Measurements from ENCODE around the gene GON7.

GON7 gene

DNA sequence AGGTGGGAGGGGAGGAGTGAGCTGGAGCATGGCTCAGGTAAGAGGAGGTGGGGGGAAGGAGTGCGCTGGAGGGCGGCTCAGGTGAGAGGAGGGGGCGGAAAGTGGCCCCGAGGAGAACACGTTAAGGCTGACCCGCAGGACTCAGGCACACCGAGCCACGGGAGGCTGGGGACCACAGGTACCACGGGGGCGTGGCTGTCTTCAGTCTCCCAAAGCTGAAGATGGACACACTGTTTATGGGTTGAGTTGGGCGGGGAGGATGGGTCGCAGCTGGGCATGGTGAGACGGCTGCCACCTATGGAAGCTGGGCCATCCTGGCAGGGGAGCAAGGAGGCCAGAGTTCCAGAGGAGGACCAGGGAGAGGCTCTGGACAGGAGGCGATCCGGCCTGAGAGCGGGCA is 23.7 kb upstream of the GON7 start:
- no peak overlapping the region for H3K9ac ChIP-seq (ENCODE audit: low read depth, low read length)
- no peaks in the 10 kb centered on the region for H3K4me1 ChIP-seq (ENCODE audit: control insufficient read depth, insufficient read depth, low read length)
- H3K27ac ChIP-seq (ENCODE audit: low read depth, low read length), result no peak overlapping the region
- no peak overlapping the region for H3K4me3 ChIP-seq (ENCODE audit: low read depth, low read length)
- no peaks in the 10 kb centered on the region for H3K9me3 ChIP-seq (ENCODE audit: control insufficient read depth, insufficient read depth, low read length)
- no peaks in the 10 kb centered on the region for H3K27me3 ChIP-seq (ENCODE audit: control insufficient read depth, insufficient read depth, low read length)
- peaks cover 29% of the 10 kb centered on the region for H3K36me3 ChIP-seq (ENCODE audit: control insufficient read depth, insufficient read depth, low read length)

DNA sequence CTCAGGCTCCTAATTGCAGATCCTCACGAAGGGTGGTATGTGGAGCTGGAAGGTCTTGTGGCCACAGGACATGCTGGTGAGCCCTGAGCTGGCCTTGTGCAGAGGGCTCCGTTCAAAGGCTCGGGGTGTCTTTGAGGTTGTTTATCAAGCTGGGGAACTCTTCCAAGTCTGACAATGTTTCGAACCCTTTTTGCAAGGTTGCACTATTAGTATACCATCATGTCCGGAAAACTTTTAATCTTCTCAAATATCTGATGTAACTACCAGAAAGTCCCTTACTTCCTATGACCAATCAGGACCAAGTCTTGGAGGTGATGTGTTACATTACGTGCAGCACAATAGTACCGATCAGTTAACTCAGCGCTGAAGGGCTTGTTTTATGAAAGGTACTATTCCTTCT is 21.7 kb upstream of the GON7 start:
- H3K4me3 ChIP-seq (ENCODE audit: low read depth, low read length), result no peak overlapping the region
- no peak overlapping the region for H3K27ac ChIP-seq (ENCODE audit: low read depth, low read length)
- no peak overlapping the region for H3K9ac ChIP-seq (ENCODE audit: low read depth, low read length)
- H3K36me3 ChIP-seq (ENCODE audit: control insufficient read depth, insufficient read depth, low read length), result peaks cover 42% of the 10 kb centered on the region
- no peaks in the 10 kb centered on the region for H3K4me1 ChIP-seq (ENCODE audit: control insufficient read depth, insufficient read depth, low read length)
- H3K27me3 ChIP-seq (ENCODE audit: control insufficient read depth, insufficient read depth, low read length), result no peaks in the 10 kb centered on the region
- no peaks in the 10 kb centered on the region for H3K9me3 ChIP-seq (ENCODE audit: control insufficient read depth, insufficient read depth, low read length)

DNA sequence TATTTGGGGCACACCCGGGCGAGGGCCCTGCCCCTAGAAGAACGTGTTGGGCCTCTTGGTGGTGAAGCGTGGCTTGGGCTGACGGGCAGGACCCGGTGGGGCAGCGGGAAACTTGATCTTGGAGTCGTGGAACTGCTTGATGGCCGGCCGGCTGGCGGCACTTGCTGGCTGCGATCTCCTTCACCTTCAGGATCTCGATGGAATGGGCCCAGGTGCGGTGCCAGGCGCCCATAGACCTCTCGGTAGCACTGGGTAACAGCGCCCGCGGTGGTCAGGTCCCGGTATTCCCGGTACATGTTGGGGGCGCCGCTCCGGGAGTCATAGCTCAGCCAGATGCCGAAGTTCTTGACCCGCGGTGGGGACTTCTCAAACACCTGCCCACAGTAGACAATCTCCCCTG is 16.7 kb upstream of the GON7 start:
- Histone ChIP-seq H3K27me3 (ENCODE audit: control insufficient read depth, insufficient read depth, low read length) (no peaks in the 10 kb centered on the region), H3K9me3 (ENCODE audit: control insufficient read depth, insufficient read depth, low read length) (no peaks in the 10 kb centered on the region), H3K27ac (ENCODE audit: low read depth, low read length) (no peak overlapping the region), H3K4me1 (ENCODE audit: control insufficient read depth, insufficient read depth, low read length) (no peaks in the 10 kb centered on the region), H3K4me3 (ENCODE audit: low read depth, low read length) (no peak overlapping the region), H3K9ac (ENCODE audit: low read depth, low read length) (no peak overlapping the region), H3K36me3 (ENCODE audit: control insufficient read depth, insufficient read depth, low read length) (peaks cover 72% of the 10 kb centered on the region)

DNA sequence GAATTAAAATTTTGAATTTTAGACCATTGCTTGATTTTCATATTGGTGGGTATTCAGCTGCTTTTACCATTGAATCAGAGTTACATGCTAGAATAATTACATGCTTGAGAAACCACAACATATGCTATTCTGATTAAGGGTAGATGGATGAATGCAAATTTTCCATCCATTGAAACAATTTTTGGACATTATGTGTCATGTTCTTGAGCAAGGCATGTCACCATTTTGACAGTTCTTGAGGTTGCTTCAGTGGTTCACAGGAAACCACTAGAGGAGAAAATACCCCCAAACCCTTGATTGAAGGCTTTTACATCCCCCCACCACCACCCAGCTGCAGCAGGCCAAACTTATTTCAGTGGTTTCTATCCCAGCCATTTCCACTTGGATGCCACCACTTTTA is 13.6 kb upstream of the GON7 start:
- no peaks in the 10 kb centered on the region for H3K27me3 ChIP-seq (ENCODE audit: control insufficient read depth, insufficient read depth, low read length)
- H3K4me1 ChIP-seq (ENCODE audit: control insufficient read depth, insufficient read depth, low read length), result no peaks in the 10 kb centered on the region
- H3K9ac ChIP-seq (ENCODE audit: low read depth, low read length), result no peak overlapping the region
- no peaks in the 10 kb centered on the region for H3K9me3 ChIP-seq (ENCODE audit: control insufficient read depth, insufficient read depth, low read length)
- no peak overlapping the region for H3K27ac ChIP-seq (ENCODE audit: low read depth, low read length)
- H3K4me3 ChIP-seq (ENCODE audit: low read depth, low read length), result no peak overlapping the region
- peaks cover 70% of the 10 kb centered on the region for H3K36me3 ChIP-seq (ENCODE audit: control insufficient read depth, insufficient read depth, low read length)

- Histone ChIP-seq H3K27ac (ENCODE audit: low read depth, low read length) (no peak overlapping the region), H3K4me3 (ENCODE audit: low read depth, low read length) (no peak overlapping the region), H3K9me3 (ENCODE audit: control insufficient read depth, insufficient read depth, low read length) (no peaks in the 10 kb centered on the region), H3K27me3 (ENCODE audit: control insufficient read depth, insufficient read depth, low read length) (no peaks in the 10 kb centered on the region), H3K9ac (ENCODE audit: low read depth, low read length) (no peak overlapping the region), H3K36me3 (ENCODE audit: control insufficient read depth, insufficient read depth, low read length) (peaks cover 73% of the 10 kb centered on the region), H3K4me1 (ENCODE audit: control insufficient read depth, insufficient read depth, low read length) (no peaks in the 10 kb centered on the region)
These were observed 12.3 kb upstream of the GON7 start for GRCh38 chr14:93219103-93219726.

DNA sequence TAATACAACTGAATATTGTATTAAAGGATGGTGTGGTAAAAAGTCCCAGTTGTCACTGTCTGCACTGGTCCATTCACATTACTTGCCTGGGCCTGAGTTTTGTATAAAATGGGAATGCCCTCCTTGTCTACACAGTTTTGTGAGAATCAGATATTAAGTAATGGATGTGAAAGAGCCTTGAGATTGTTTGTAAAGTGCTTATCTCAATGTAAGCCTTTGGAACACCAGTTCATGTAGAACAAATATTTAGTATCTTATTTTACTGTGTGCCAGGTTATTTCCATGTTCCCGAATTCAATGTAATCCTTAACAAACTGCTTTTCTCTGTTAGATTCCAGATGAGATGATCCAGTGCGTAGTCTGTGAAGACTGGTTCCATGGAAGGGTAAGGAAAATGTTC is 7.7 kb upstream of the GON7 start:
- Histone ChIP-seq H3K27me3 (ENCODE audit: control insufficient read depth, insufficient read depth, low read length) (no peaks in the 10 kb centered on the region), H3K9me3 (ENCODE audit: control insufficient read depth, insufficient read depth, low read length) (no peaks in the 10 kb centered on the region), H3K4me3 (ENCODE audit: low read depth, low read length) (no peak overlapping the region), H3K27ac (ENCODE audit: low read depth, low read length) (no peak overlapping the region), H3K9ac (ENCODE audit: low read depth, low read length) (no peak overlapping the region), H3K36me3 (ENCODE audit: control insufficient read depth, insufficient read depth, low read length) (peaks cover 68% of the 10 kb centered on the region), H3K4me1 (ENCODE audit: control insufficient read depth, insufficient read depth, low read length) (no peaks in the 10 kb centered on the region)

GRCh38 chr14:93212432-93212831 is 5.6 kb upstream of the GON7 start:
- no peaks in the 10 kb centered on the region for H3K9me3 ChIP-seq (ENCODE audit: control insufficient read depth, insufficient read depth, low read length)
- no peak overlapping the region for H3K27ac ChIP-seq (ENCODE audit: low read depth, low read length)
- H3K4me3 ChIP-seq (ENCODE audit: low read depth, low read length), result no peak overlapping the region
- peaks cover 58% of the 10 kb centered on the region for H3K36me3 ChIP-seq (ENCODE audit: control insufficient read depth, insufficient read depth, low read length)
- H3K4me1 ChIP-seq (ENCODE audit: control insufficient read depth, insufficient read depth, low read length), result peaks cover 8% of the 10 kb centered on the region; the same call in 1 of the 2 replicates
- H3K27me3 ChIP-seq (ENCODE audit: control insufficient read depth, insufficient read depth, low read length), result no peaks in the 10 kb centered on the region
- H3K9ac ChIP-seq (ENCODE audit: low read depth, low read length), result no peak overlapping the region

DNA sequence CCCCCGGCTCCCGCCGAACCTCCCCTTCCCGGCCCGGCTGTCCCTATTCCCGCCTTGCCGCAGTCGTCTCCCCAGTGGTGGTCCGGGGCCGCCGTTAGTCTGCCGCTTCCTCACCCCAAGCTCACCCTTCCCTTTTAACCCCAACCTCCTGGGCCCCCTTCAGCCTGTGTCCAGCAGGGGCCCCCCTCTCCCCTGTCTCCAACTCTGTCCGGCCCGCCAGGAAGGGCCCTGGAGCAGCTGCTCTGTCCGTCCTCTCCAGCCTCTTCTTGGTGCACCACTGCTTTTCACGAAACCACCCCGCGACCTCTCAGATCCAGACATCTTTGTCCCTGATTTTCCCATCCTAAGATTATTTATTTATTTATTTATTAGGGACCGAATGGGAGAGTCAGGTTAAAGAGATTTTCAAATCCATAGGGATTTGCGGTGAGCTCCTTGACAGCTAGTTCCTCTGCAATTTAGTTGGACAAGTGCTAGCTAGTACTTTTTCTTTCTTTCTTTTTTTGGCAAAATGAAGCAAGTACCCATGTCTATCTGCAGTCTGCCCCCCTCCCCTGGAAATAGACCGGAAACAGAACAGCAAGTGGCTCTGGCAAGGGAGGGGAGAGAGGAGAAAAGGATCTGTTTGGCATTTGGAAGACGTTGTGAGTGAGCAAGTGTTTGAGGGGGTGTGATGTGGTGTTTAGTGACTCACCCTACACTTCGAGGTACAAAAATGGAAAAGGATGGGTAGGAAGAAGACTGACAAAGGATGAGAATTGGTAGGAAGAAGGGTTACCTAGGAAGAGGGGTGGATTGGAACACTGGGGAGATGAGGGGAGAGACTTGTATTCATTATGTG is 823 bp upstream of the GON7 start:
- no peaks in the 10 kb centered on the region for H3K9me3 ChIP-seq (ENCODE audit: control insufficient read depth, insufficient read depth, low read length)
- H3K36me3 ChIP-seq (ENCODE audit: control insufficient read depth, insufficient read depth, low read length), result peaks cover 23% of the 10 kb centered on the region
- H3K4me3 ChIP-seq (ENCODE audit: low read depth, low read length), result peak overlapping the region; percentile 84
- peak overlapping the region; percentile 79 for H3K27ac ChIP-seq (ENCODE audit: low read depth, low read length)
- H3K4me1 ChIP-seq (ENCODE audit: control insufficient read depth, insufficient read depth, low read length), result peaks cover 8% of the 10 kb centered on the region; the same call in 1 of the 2 replicates
- H3K27me3 ChIP-seq (ENCODE audit: control insufficient read depth, insufficient read depth, low read length), result no peaks in the 10 kb centered on the region
- H3K9ac ChIP-seq (ENCODE audit: low read depth, low read length), result peak overlapping the region; percentile 49; the same call in 1 of the 2 replicates

GRCh38 chr14:93201155-93201704 is 5.6 kb downstream of the GON7 start:
- no peak overlapping the region for H3K27ac ChIP-seq (ENCODE audit: low read depth, low read length)
- no peaks in the 10 kb centered on the region for H3K9me3 ChIP-seq (ENCODE audit: control insufficient read depth, insufficient read depth, low read length)
- no peak overlapping the region for H3K4me3 ChIP-seq (ENCODE audit: low read depth, low read length)
- H3K4me1 ChIP-seq (ENCODE audit: control insufficient read depth, insufficient read depth, low read length), result no peaks in the 10 kb centered on the region
- H3K27me3 ChIP-seq (ENCODE audit: control insufficient read depth, insufficient read depth, low read length), result no peaks in the 10 kb centered on the region
- H3K36me3 ChIP-seq (ENCODE audit: control insufficient read depth, insufficient read depth, low read length), result no peaks in the 10 kb centered on the region
- H3K9ac ChIP-seq (ENCODE audit: low read depth, low read length), result no peak overlapping the region

GRCh38 chr14:93200553-93200952 is 6.3 kb downstream of the GON7 start:
- no peak overlapping the region for H3K27ac ChIP-seq (ENCODE audit: low read depth, low read length)
- no peak overlapping the region for H3K4me3 ChIP-seq (ENCODE audit: low read depth, low read length)

GRCh38 chr14:93199031-93199430 is 7.8 kb downstream of the GON7 start:
- Histone ChIP-seq H3K4me1 (ENCODE audit: control insufficient read depth, insufficient read depth, low read length) (no peaks in the 10 kb centered on the region), H3K27ac (ENCODE audit: low read depth, low read length) (no peak overlapping the region), H3K27me3 (ENCODE audit: control insufficient read depth, insufficient read depth, low read length) (no peaks in the 10 kb centered on the region), H3K9me3 (ENCODE audit: control insufficient read depth, insufficient read depth, low read length) (no peaks in the 10 kb centered on the region), H3K4me3 (ENCODE audit: low read depth, low read length) (no peak overlapping the region), H3K36me3 (ENCODE audit: control insufficient read depth, insufficient read depth, low read length) (no peaks in the 10 kb centered on the region), H3K9ac (ENCODE audit: low read depth, low read length) (no peak overlapping the region)

More at GRCh38 chr14:93200553-93200952, 6.3 kb downstream of the GON7 start:
- Histone ChIP-seq H3K36me3 (ENCODE audit: control insufficient read depth, insufficient read depth, low read length) (no peaks in the 10 kb centered on the region), H3K9ac (ENCODE audit: low read depth, low read length) (no peak overlapping the region), H3K27me3 (ENCODE audit: control insufficient read depth, insufficient read depth, low read length) (no peaks in the 10 kb centered on the region), H3K9me3 (ENCODE audit: control insufficient read depth, insufficient read depth, low read length) (no peaks in the 10 kb centered on the region), H3K4me1 (ENCODE audit: control insufficient read depth, insufficient read depth, low read length) (no peaks in the 10 kb centered on the region)

Data from HUES48 (cell line).